Mesendoderm (in vitro differentiated cells): ENCODE measurements around the gene AKR1C1.

Experiments used
- DNase-seq: peaks from one replicate; pipeline ENCODE4 v3.0.0; 2013
- H2AK5ac ChIP-seq: 2 replicates; pipeline ENCODE4 v1.6.1; 2013; ENCODE audit warnings: low read length, inconsistent platforms
- H2BK120ac ChIP-seq: 2 replicates; pipeline ENCODE4 v1.6.1; 2013; ENCODE audit warnings: low read depth, mild to moderate bottlenecking, low read length, moderate library complexity, mixed read lengths
- H2BK15ac ChIP-seq: replicated peaks from 2 replicates; pipeline ENCODE4 v1.6.1; 2013; ENCODE audit warnings: low read depth, mild to moderate bottlenecking, moderate library complexity
- H2BK5ac ChIP-seq: 2 replicates; pipeline ENCODE4 v1.6.1; 2013; ENCODE audit warnings: low read length, inconsistent platforms
- H3K18ac ChIP-seq: 2 replicates; pipeline ENCODE4 v1.6.1; 2013; ENCODE audit warnings: mild to moderate bottlenecking, low read length, mixed read lengths
- H3K23ac ChIP-seq: one replicate; pipeline ENCODE4 v1.6.1; 2013; ENCODE audit warnings: low read length
- H3K27ac ChIP-seq: 2 replicates; pipeline ENCODE4 v1.5.1; 2013; ENCODE audit warnings: low read depth, mild to moderate bottlenecking, inconsistent platforms, low read length, moderate library complexity
- H3K27me3 ChIP-seq: 2 replicates; pipeline ENCODE4 v1.6.1; 2013; ENCODE audit warnings: low read length, control low read depth, mild to moderate bottlenecking, inconsistent platforms; ENCODE audit not compliant: insufficient read depth, poor library complexity
- H3K36me3 ChIP-seq: 2 replicates; pipeline ENCODE4 v1.6.1; 2013; ENCODE audit warnings: low read length, inconsistent platforms; ENCODE audit not compliant: control insufficient read depth, insufficient read depth
- H3K4ac ChIP-seq: one replicate; pipeline ENCODE4 v1.6.1; 2013; ENCODE audit warnings: low read depth, mild to moderate bottlenecking, low read length, moderate library complexity
- H3K4me1 ChIP-seq: 2 replicates; pipeline ENCODE4 v1.6.1; 2013; ENCODE audit warnings: low read depth, low read length, inconsistent platforms; ENCODE audit not compliant: control insufficient read depth
- H3K4me2 ChIP-seq: 2 replicates; pipeline ENCODE4 v1.6.1; 2013; ENCODE audit warnings: low read length
- H3K4me3 ChIP-seq: 2 replicates; pipeline ENCODE4 v1.5.1; 2013; ENCODE audit warnings: mild to moderate bottlenecking, low read length
- H3K56ac ChIP-seq: one replicate; pipeline ENCODE4 v1.6.1; 2013; ENCODE audit warnings: low read length
- H3K79me1 ChIP-seq: 2 replicates; pipeline ENCODE4 v1.6.1; 2013; ENCODE audit warnings: low read length, inconsistent platforms
- H3K79me2 ChIP-seq: 2 replicates; pipeline ENCODE4 v1.6.1; 2013; ENCODE audit warnings: mild to moderate bottlenecking, low read length; ENCODE audit not compliant: control insufficient read depth, insufficient read depth
- H3K9ac ChIP-seq: 2 replicates; pipeline ENCODE4 v1.6.1; 2013; ENCODE audit warnings: low read length, inconsistent platforms
- H4K5ac ChIP-seq: one replicate; pipeline ENCODE4 v1.6.1; 2013; ENCODE audit warnings: low read length
- H4K8ac ChIP-seq: one replicate; pipeline ENCODE4 v1.6.1; 2013; ENCODE audit warnings: low read depth, mild to moderate bottlenecking, control low read depth, low read length, moderate library complexity
- WGBS: extraction: QIAGEN DNeasy Blood & Tissue Kit; methylation state at CpG from one replicate; pipeline ENCODE4 v1.1.7; 2013; ENCODE audit warnings: low lambda C conversion rate, missing lambda C conversion rate; ENCODE audit not compliant: insufficient coverage; ENCODE audit errors: extremely low coverage; 5-methylcytosine and 5-hydroxymethylcytosine counted together

Gene AKR1C1

DNA sequence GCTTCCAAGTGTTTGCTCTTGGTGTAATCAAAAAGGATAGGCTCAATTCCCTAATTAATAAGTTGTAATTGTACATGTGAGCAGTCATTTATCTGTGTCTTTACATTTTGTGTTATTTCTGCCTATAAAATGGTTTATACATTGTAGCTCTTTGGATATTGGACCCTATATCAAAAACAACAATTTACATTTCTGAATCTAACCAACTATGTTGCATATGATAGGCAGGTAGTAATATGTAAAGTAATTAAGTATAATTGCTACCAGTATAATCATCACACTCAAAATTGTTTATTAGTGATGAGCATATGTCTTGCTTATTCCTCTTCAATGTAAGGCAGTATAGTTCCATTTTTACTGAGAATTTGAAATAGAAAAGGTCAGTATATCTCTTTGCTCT is 13.8 kb downstream of the AKR1C1 start:
- H2BK120ac ChIP-seq: no peak overlapping the region
- no peak overlapping the region for H3K4me2 ChIP-seq
- no peak overlapping the region for H2BK5ac ChIP-seq
- H4K5ac ChIP-seq: no peak overlapping the region
- no peak overlapping the region for H3K9ac ChIP-seq
- no peak overlapping the region for H3K27ac ChIP-seq
- no peaks in the 10 kb centered on the region for H3K27me3 ChIP-seq
- no peaks in the 10 kb centered on the region for H3K4me1 ChIP-seq
- H3K79me2 ChIP-seq: no peaks in the 10 kb centered on the region
- no peaks in the 10 kb centered on the region for H3K36me3 ChIP-seq
- no peaks in the 10 kb centered on the region for H3K79me1 ChIP-seq
- no peak overlapping the region for H3K18ac ChIP-seq
- no peak overlapping the region for H3K4ac ChIP-seq
- no peak overlapping the region for H3K56ac ChIP-seq
- no peak for DNase-seq
- H3K23ac ChIP-seq: no peak overlapping the region
- no peak overlapping the region for H2AK5ac ChIP-seq
- no peak overlapping the region for H4K8ac ChIP-seq
- H3K4me3 ChIP-seq: no peak overlapping the region
- H2BK15ac ChIP-seq: no peak overlapping the region

DNA sequence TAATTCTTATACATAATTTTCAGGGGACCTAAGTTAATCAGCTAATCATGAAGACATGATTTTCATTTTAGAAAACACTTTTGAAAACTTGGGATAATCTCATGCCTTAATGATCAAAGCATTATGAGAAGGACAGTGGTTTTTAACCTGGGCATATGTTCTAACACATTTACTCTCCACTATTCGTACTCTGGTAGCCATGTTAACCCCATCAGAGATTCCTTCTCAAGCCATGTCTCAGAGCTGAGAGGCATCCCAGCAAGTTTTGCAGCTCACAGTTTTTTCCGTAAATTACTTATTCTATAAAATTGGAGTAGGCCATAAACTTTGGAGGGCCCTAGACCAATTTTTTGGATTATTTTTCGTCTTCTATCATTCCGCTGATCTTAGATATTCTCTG is 15.7 kb downstream of the AKR1C1 start:
- no peak for DNase-seq
- H3K4me2 ChIP-seq: no peak overlapping the region

DNA sequence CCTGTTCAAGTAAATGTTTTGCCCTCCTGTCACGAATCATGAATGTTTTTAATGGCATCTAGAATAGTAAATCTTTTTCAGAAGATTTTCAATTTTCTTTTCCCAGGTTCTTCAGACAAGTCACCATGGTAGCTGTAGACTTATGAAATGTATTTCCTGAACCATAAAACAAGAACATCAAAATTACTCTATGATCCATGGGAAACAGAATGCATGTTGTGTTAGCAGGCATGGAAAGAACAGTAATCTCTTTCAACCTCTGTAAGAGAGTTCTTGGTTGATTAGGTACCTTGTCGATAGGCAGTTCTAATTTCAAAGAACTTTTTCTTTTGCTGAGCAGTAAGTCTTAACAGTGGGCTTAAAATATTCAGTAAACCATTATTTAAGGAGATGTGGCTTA is 17.6 kb downstream of the AKR1C1 start:
- H3K27me3 ChIP-seq: no peaks in the 10 kb centered on the region
- H3K56ac ChIP-seq: no peak overlapping the region
- no peaks in the 10 kb centered on the region for H3K36me3 ChIP-seq
- no peak overlapping the region for H3K4ac ChIP-seq
- H3K4me3 ChIP-seq: no peak overlapping the region
- H3K79me1 ChIP-seq: no peaks in the 10 kb centered on the region
- H2BK120ac ChIP-seq: no peak overlapping the region
- no peak overlapping the region for H4K8ac ChIP-seq
- H2AK5ac ChIP-seq: no peak overlapping the region
- no CpG with 5 or more reads among the region's 2 CpGs for WGBS
- H4K5ac ChIP-seq: no peak overlapping the region
- H2BK5ac ChIP-seq: no peak overlapping the region
- DNase-seq: no peak
- H3K18ac ChIP-seq: no peak overlapping the region
- H3K4me1 ChIP-seq: no peaks in the 10 kb centered on the region
- H3K79me2 ChIP-seq: no peaks in the 10 kb centered on the region
- H2BK15ac ChIP-seq: no peak overlapping the region
- no peak overlapping the region for H3K9ac ChIP-seq
- H3K27ac ChIP-seq: no peak overlapping the region
- H3K23ac ChIP-seq: no peak overlapping the region
- no peak overlapping the region for H3K4me2 ChIP-seq

More for the DNA sequence above, 15.7 kb downstream of the AKR1C1 start:
- Histone ChIP-seq H3K79me2 (no peaks in the 10 kb centered on the region), H3K4ac (no peak overlapping the region), H3K9ac (no peak overlapping the region), H2BK5ac (no peak overlapping the region), H3K36me3 (no peaks in the 10 kb centered on the region), H3K4me1 (no peaks in the 10 kb centered on the region), H2BK15ac (no peak overlapping the region), H3K4me3 (no peak overlapping the region), H4K5ac (no peak overlapping the region), H3K79me1 (no peaks in the 10 kb centered on the region), H2BK120ac (no peak overlapping the region), H3K23ac (no peak overlapping the region), H2AK5ac (no peak overlapping the region), H3K27ac (no peak overlapping the region), H3K56ac (no peak overlapping the region), H4K8ac (no peak overlapping the region), H3K27me3 (no peaks in the 10 kb centered on the region), H3K18ac (no peak overlapping the region)
- no CpG with 5 or more reads among the region's 4 CpGs for whole genome bisulfite sequencing

DNA sequence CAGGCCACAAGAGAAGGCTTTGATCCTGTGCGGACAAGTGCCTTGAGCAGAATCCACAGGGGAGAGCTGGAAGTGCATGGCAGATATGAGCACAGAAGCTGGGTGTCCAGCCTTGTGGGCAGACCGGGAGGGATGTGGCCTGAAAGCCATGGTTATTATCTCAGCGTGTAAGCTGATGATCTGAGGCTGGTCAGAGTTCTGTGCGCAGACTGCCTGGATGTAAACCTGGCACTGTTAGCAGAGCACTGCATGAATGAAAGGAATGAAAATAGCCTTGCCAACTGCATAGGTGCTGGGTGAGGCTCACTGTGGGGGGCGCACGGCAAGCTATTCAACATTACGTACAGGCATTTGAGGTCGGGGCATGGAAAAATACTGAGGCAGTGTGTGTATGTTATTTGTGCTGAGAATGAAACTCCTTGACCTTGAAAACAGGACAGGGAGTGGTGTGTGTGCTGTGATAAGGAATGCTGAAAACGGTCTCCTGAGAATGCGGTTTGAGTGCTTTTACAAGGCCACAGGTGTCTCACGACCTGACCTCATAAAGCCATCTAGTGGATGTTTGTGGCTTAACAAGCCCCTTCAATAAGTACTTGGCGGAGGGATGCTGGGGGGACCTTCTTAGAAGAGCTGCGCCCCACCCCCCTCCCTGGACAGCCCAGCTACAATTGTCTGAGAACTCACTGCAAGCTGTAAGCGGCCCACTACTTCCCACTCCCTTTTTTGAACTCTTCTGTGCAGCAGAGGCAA is 18.7 kb downstream of the AKR1C1 start:
- no CpG with 5 or more reads among the region's 14 CpGs for WGBS
- no peak overlapping the region for H2AK5ac ChIP-seq
- no peaks in the 10 kb centered on the region for H3K79me2 ChIP-seq
- H2BK15ac ChIP-seq: no peak overlapping the region
- H2BK120ac ChIP-seq: no peak overlapping the region
- no peak overlapping the region for H3K4me2 ChIP-seq
- H3K4ac ChIP-seq: no peak overlapping the region
- H3K9ac ChIP-seq: no peak overlapping the region
- no peak overlapping the region for H3K4me3 ChIP-seq
- no peak overlapping the region for H4K8ac ChIP-seq
- H4K5ac ChIP-seq: no peak overlapping the region
- H3K36me3 ChIP-seq: no peaks in the 10 kb centered on the region
- no peaks in the 10 kb centered on the region for H3K27me3 ChIP-seq
- peak; percentile 89 for DNase-seq
- H3K23ac ChIP-seq: no peak overlapping the region
- no peak overlapping the region for H2BK5ac ChIP-seq
- no peak overlapping the region for H3K18ac ChIP-seq
- H3K56ac ChIP-seq: no peak overlapping the region
- H3K4me1 ChIP-seq: no peaks in the 10 kb centered on the region
- H3K79me1 ChIP-seq: no peaks in the 10 kb centered on the region
- H3K27ac ChIP-seq: no peak overlapping the region

DNA sequence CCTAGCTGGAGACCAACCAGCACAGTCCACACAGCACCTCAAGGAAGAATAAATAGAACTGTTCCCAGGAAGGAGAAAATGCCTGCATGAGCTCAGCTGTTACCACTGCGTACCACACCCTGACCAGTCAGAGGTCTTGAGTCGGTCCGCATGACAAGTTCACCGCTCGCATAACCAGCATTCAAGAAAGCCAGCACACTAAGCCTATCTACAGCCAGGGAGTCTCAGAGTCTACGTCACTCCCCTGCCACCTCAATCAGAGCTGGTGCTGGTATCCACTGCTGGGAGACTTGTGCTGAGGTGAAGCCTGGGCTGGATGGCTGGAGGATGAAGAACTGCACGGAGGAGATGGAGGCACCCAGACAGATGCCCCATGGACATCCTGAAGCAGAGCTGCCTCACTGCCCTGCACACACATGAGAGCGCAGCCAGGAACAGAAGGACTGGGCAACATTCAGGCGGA is 19.6 kb downstream of the AKR1C1 start:
- Histone ChIP-seq H2AK5ac (no peak overlapping the region), H4K8ac (no peak overlapping the region), H2BK120ac (no peak overlapping the region), H3K4me3 (no peak overlapping the region), H2BK5ac (no peak overlapping the region), H3K4ac (no peak overlapping the region), H2BK15ac (no peak overlapping the region), H3K4me1 (no peaks in the 10 kb centered on the region), H3K27ac (no peak overlapping the region), H3K4me2 (no peak overlapping the region), H3K79me1 (no peaks in the 10 kb centered on the region), H3K9ac (no peak overlapping the region), H4K5ac (no peak overlapping the region), H3K27me3 (no peaks in the 10 kb centered on the region), H3K36me3 (no peaks in the 10 kb centered on the region), H3K56ac (no peak overlapping the region), H3K18ac (no peak overlapping the region), H3K23ac (no peak overlapping the region), H3K79me2 (no peaks in the 10 kb centered on the region)
- no peak for DNase-seq
- WGBS: no CpG with 5 or more reads among the region's 9 CpGs

DNA sequence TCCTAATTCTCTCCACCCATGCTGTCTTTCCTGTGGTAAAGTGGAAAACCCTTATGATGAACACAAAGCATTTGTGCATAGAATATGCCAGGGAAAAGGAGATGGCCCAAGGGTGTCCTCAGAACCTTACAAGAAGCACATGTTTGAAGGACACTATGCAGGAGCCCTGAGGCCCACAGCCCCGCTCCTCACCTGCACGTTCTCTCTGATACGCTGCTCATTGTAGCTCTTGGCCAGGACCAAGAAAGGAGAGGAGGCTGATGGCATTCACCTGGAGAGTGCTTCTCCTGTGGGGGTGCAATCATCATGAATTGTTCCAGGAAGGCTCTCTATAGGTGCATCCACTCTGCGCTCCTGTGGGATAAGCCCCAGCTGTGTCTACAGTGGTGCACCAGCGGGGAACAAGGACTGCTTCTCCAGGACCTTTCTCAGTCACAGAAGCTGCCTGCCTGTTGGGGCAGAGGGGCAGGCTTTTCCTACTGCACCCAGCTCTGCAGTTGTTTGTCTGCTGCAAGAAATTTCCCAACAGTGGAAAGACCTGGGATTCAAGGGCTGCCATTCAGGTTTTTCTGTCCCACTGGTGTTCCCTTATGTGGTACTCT is 20.5 kb downstream of the AKR1C1 start:
- Histone ChIP-seq H3K56ac (no peak overlapping the region), H2AK5ac (no peak overlapping the region), H2BK15ac (no peak overlapping the region), H3K36me3 (no peaks in the 10 kb centered on the region), H3K9ac (no peak overlapping the region), H2BK5ac (no peak overlapping the region), H3K79me2 (no peaks in the 10 kb centered on the region), H3K4me2 (no peak overlapping the region), H3K27ac (no peak overlapping the region), H3K4me3 (no peak overlapping the region), H2BK120ac (no peak overlapping the region), H3K79me1 (no peaks in the 10 kb centered on the region), H3K4ac (no peak overlapping the region), H3K23ac (no peak overlapping the region), H4K8ac (no peak overlapping the region), H4K5ac (no peak overlapping the region), H3K18ac (no peak overlapping the region), H3K27me3 (no peaks in the 10 kb centered on the region), H3K4me1 (no peaks in the 10 kb centered on the region)
- no peak for DNase-seq
- no CpG with 5 or more reads among the region's 5 CpGs for WGBS
